Astrocyte (in vitro differentiated cells and primary cell): ENCODE data around the gene POLD2. TPM values are rescaled to one million over a fixed set of nuclear protein-coding genes. Genes with fewer than 3 reads are reported as not detected.

Experiments
- DNase-seq: peaks from one replicate; pipeline ENCODE4 v3.0.0-alpha.2; 2010; ENCODE audit warnings: low read depth
- FAIRE-seq: peaks from 2 replicates; lab custom pipeline; 2011; peaks lifted over from hg19 to GRCh38; lab: Jason Lieb, UNC
- H2AFZ ChIP-seq: 2 replicates; pipeline ENCODE4 v1.6.0; 2012; ENCODE audit warnings: low read depth, low read length, inconsistent platforms
- H3K27ac ChIP-seq: 2 replicates; pipeline ENCODE4 v1.5.1; 2011; ENCODE audit warnings: low read depth, low read length, inconsistent platforms
- H3K27me3 ChIP-seq: 2 replicates; pipeline ENCODE4 v1.6.0; 2011; ENCODE audit warnings: low read length, inconsistent platforms; ENCODE audit not compliant: insufficient read depth
- H3K36me3 ChIP-seq: 2 replicates; pipeline ENCODE4 v1.5.1; 2011; ENCODE audit warnings: low read length, inconsistent platforms; ENCODE audit not compliant: insufficient read depth
- H3K4me1 ChIP-seq: 2 replicates; pipeline ENCODE4 v1.5.1; 2011; ENCODE audit warnings: low read length, inconsistent platforms; ENCODE audit not compliant: insufficient read depth
- H3K4me2 ChIP-seq: 2 replicates; pipeline ENCODE4 v1.6.0; 2012; ENCODE audit warnings: low read length, inconsistent platforms
- H3K4me3 ChIP-seq: 2 replicates; pipeline ENCODE4 v1.5.1; 2011; ENCODE audit warnings: low read depth, mild to moderate bottlenecking, low read length, inconsistent platforms; ENCODE audit not compliant: insufficient read depth
- H3K79me2 ChIP-seq: 2 replicates; pipeline ENCODE4 v1.6.0; 2012; ENCODE audit warnings: mild to moderate bottlenecking, low read length, inconsistent platforms; ENCODE audit not compliant: insufficient read depth
- H3K9ac ChIP-seq: 2 replicates; pipeline ENCODE4 v1.6.0; 2012; ENCODE audit warnings: mild to moderate bottlenecking, low read length, inconsistent platforms
- H3K9me3 ChIP-seq: 2 replicates; pipeline ENCODE4 v1.5.1; 2012; ENCODE audit warnings: low read depth, mild to moderate bottlenecking, low read length, inconsistent platforms; ENCODE audit not compliant: insufficient read depth
- H4K20me1 ChIP-seq: 2 replicates; pipeline ENCODE4 v1.6.0; 2012; ENCODE audit warnings: low read length, inconsistent platforms; ENCODE audit not compliant: insufficient read depth
- H3K27ac Mint-ChIP-seq: one replicate; pipeline ENCODE4 v1.8.0; 2021; ENCODE audit warnings: mild to moderate bottlenecking, mixed read lengths; ENCODE audit not compliant: unreplicated experiment
- H3K27me3 Mint-ChIP-seq: one replicate; pipeline ENCODE4 v1.8.0; 2021; ENCODE audit warnings: low read depth, mixed read lengths; ENCODE audit not compliant: unreplicated experiment
- H3K36me3 Mint-ChIP-seq: one replicate; pipeline ENCODE4 v1.8.0; 2021; ENCODE audit warnings: low read depth, mixed read lengths; ENCODE audit not compliant: unreplicated experiment
- H3K4me1 Mint-ChIP-seq: one replicate; pipeline ENCODE4 v1.8.0; 2021; ENCODE audit warnings: low read depth, mixed read lengths; ENCODE audit not compliant: unreplicated experiment
- H3K4me3 Mint-ChIP-seq: one replicate; pipeline ENCODE4 v1.8.0; 2021; ENCODE audit warnings: mild to moderate bottlenecking, moderate library complexity, mixed read lengths; ENCODE audit not compliant: unreplicated experiment
- H3K9me3 Mint-ChIP-seq: one replicate; pipeline ENCODE4 v1.8.0; 2021; ENCODE audit warnings: mild to moderate bottlenecking, mixed read lengths; ENCODE audit not compliant: unreplicated experiment
- CTCF ChIP-seq: IDR thresholded peaks from 2 replicates; pipeline ENCODE4 v1.5.1; 2011; ENCODE audit warnings: low read depth, mild to moderate bottlenecking, inconsistent platforms, low read length, moderate library complexity; ENCODE audit not compliant: insufficient read depth
- EZH2 ChIP-seq: IDR thresholded peaks from 2 replicates; pipeline ENCODE4 v1.6.1; 2012; ENCODE audit warnings: mild to moderate bottlenecking, low read length, inconsistent platforms; ENCODE audit not compliant: insufficient read depth
- total RNA-seq: library from RNA; stranded (reverse); gene quantifications from 2 replicates; pipeline ENCODE4 v1.2.1, GENCODE V29; 2021

POLD2 gene
- total RNA-seq, 1 donor from 2014 or later, result 67.7 TPM

DNA sequence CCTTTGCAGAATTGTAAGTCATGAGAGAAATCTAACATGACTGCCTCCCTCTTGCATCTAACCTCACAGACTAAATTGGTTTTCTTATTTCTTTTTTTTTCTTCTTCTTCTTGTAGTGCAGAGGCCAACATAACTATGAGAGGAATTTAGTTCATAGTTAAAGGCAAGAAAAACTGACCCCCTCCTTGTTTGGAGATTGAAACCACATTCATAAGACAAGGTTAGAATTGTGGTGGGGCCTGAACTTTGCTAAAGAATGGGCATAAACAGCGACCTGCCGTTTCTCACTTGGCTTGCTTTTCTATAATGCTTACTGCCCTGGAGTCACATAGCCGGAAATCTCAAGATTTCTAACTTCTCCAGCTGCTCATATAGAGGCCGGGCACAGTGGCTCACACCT is 38.6 kb downstream of the POLD2 start:
- peaks cover 15% of the 10 kb centered on the region for H3K79me2 ChIP-seq
- TF ChIP-seq CTCF (no peak), EZH2 (no peak)
- no peak overlapping the region for H3K4me3 Mint-ChIP-seq
- no peak for FAIRE-seq
- H3K9me3 ChIP-seq, result no peaks in the 10 kb centered on the region
- peak overlapping the region; percentile 7 for H3K4me2 ChIP-seq
- no peaks in the 10 kb centered on the region for H3K36me3 ChIP-seq
- peaks cover 36% of the 10 kb centered on the region for H3K4me1 ChIP-seq
- no peaks in the 10 kb centered on the region for H3K27me3 Mint-ChIP-seq
- peaks cover 31% of the 10 kb centered on the region for H3K4me1 Mint-ChIP-seq
- no peak overlapping the region for H3K27ac ChIP-seq
- H3K4me3 ChIP-seq, result no peak overlapping the region
- no peaks in the 10 kb centered on the region for H4K20me1 ChIP-seq
- peak; percentile 40 for DNase-seq
- no peak overlapping the region for H2AFZ ChIP-seq
- H3K9me3 Mint-ChIP-seq, result no peaks in the 10 kb centered on the region
- H3K27me3 ChIP-seq, result no peaks in the 10 kb centered on the region
- H3K9ac ChIP-seq, result no peak overlapping the region
- peaks cover 4% of the 10 kb centered on the region for H3K36me3 Mint-ChIP-seq
- H3K27ac Mint-ChIP-seq, result peak overlapping the region; percentile 76

DNA sequence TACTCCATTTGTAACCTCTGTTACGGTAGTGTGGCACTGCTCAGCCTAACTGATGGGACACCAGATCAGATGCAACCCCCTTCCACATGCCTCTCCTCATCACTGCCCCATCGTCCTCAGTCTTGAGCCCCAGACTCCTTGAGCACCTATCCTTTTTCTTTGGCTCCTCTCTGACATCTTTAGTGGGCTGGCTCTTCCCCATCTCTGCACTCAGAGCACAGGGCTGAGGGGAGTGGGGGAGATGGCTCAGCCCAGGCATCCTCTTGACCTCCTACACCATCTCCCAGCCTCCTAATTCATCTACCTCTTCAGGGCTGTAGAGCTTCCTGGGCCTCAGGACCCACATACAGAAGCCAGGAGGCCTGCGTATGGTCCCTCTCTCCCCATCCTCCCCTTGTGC is 39.6 kb downstream of the POLD2 start:
- TF ChIP-seq EZH2 (no peak), CTCF (no peak)
- Mint-ChIP-seq H3K27me3 (no peaks in the 10 kb centered on the region), H3K4me3 (no peak overlapping the region), H3K4me1 (peaks cover 27% of the 10 kb centered on the region), H3K27ac (no peak overlapping the region), H3K9me3 (no peaks in the 10 kb centered on the region), H3K36me3 (peaks cover 4% of the 10 kb centered on the region)
- Histone ChIP-seq H3K36me3 (peaks cover 4% of the 10 kb centered on the region), H3K9ac (no peak overlapping the region), H3K27me3 (no peaks in the 10 kb centered on the region), H4K20me1 (no peaks in the 10 kb centered on the region), H3K79me2 (peaks cover 15% of the 10 kb centered on the region), H3K4me1 (peaks cover 31% of the 10 kb centered on the region), H3K9me3 (no peaks in the 10 kb centered on the region), H3K4me2 (no peak overlapping the region), H3K4me3 (no peak overlapping the region), H3K27ac (no peak overlapping the region), H2AFZ (no peak overlapping the region)
- DNase-seq (no peak), FAIRE-seq (no peak)

- Mint-ChIP-seq H3K9me3 (no peaks in the 10 kb centered on the region), H3K27ac (no peak overlapping the region), H3K4me1 (peaks cover 19% of the 10 kb centered on the region), H3K4me3 (peak overlapping the region; percentile 83), H3K36me3 (peaks cover 8% of the 10 kb centered on the region), H3K27me3 (no peaks in the 10 kb centered on the region)
- peaks cover 15% of the 10 kb centered on the region for H3K79me2 ChIP-seq
- H3K36me3 ChIP-seq, result peaks cover 13% of the 10 kb centered on the region
- peak overlapping the region; percentile 81 for H3K9ac ChIP-seq
- DNase-seq, result peak; percentile 96
- H3K27ac ChIP-seq, result peak overlapping the region; percentile 76
- peak; percentile 50 for FAIRE-seq
- peak overlapping the region; percentile 89 for H3K4me2 ChIP-seq
- H4K20me1 ChIP-seq, result no peaks in the 10 kb centered on the region
- H3K4me1 ChIP-seq, result peaks cover 20% of the 10 kb centered on the region
- H3K27me3 ChIP-seq, result no peaks in the 10 kb centered on the region
- peak overlapping the region; percentile 60 for H3K4me3 ChIP-seq
- TF ChIP-seq EZH2, result no peak
- TF ChIP-seq CTCF, result no peak
- H3K9me3 ChIP-seq, result no peaks in the 10 kb centered on the region
- peak overlapping the region; percentile 83 for H2AFZ ChIP-seq
Measured at GRCh38 chr7:44082541-44083207, 40.7 kb downstream of the POLD2 start.
